ENCODE measurements around the gene FOXO6.

Gene FOXO6

DNA sequence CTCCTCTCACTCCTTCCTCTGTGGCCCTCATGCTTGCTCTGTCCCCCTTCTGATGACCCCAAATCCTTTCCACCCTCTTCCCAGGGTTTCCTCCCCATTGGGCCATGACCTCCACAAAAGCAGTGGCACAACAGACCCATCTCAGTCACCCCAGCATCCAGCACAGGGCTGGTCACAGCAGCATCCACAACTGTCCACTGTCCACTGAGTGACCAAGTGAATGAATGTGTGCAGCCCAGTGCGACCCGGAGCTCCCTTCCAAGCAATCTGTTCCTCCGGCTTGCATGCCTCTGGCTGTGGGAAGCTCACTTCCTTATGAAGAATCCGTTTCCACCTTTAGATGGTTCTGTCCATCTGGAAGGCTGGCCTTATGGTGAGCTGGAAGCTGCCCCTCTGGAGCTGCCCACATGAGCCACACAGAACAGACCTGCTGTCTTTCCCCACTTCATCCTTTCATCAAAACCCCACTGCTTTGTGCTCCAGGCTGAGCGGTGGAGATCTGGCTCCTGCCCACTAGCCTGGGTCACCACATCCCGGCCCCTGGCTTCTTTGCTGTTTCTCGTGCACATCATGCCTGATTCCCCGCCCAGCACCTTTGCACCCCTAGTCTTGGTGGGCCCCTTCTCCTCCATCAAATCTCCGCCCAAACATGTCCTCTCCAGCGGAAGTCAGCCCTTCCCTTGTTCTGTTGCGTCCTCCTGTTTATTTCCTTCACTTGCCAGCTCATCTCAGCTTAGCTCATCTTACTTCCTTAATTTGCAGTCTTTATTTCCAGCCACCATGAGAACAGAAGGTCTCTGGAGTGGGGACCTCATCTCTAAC lies 66.9 kb downstream of the FOXO6 start:
- TF ChIP-seq EZH2phosphoT487 (IDR thresholded peaks at IDR 0.05; ENCODE audit: low read depth): no peak
- TF ChIP-seq, protein P1, sequence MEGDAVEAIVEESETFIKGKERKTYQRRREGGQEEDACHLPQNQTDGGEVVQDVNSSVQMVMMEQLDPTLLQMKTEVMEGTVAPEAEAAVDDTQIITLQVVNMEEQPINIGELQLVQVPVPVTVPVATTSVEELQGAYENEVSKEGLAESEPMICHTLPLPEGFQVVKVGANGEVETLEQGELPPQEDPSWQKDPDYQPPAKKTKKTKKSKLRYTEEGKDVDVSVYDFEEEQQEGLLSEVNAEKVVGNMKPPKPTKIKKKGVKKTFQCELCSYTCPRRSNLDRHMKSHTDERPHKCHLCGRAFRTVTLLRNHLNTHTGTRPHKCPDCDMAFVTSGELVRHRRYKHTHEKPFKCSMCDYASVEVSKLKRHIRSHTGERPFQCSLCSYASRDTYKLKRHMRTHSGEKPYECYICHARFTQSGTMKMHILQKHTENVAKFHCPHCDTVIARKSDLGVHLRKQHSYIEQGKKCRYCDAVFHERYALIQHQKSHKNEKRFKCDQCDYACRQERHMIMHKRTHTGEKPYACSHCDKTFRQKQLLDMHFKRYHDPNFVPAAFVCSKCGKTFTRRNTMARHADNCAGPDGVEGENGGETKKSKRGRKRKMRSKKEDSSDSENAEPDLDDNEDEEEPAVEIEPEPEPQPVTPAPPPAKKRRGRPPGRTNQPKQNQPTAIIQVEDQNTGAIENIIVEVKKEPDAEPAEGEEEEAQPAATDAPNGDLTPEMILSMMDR (IDR thresholded peaks at IDR 0.05; ENCODE audit: low read depth, low read length): no peak
- no peaks in the 10 kb centered on the region for H4K20me1 ChIP-seq (ENCODE audit: insufficient read depth, low read length)
- H3K36me3 ChIP-seq (replicated peaks; ENCODE audit: low read depth, low read length): no peaks in the 10 kb centered on the region
- H3K9ac ChIP-seq (ENCODE audit: low read length): no peak overlapping the region
- H3K9me3 ChIP-seq (ENCODE audit: insufficient read depth, low read length): no peaks in the 10 kb centered on the region
- H3K4me1 ChIP-seq (ENCODE audit: low read length): no peaks in the 10 kb centered on the region
- no peak overlapping the region for H2AFZ ChIP-seq (ENCODE audit: low read depth, low read length)
- no peaks in the 10 kb centered on the region for H3K79me2 ChIP-seq (ENCODE audit: low read length)
- H3K4me2 ChIP-seq (ENCODE audit: low read length): no peak overlapping the region
- H3K27me3 ChIP-seq (ENCODE audit: low read depth, low read length): no peaks in the 10 kb centered on the region
- no peak overlapping the region for H3K27ac ChIP-seq (ENCODE audit: low read length)
- no peak overlapping the region for H3K4me3 ChIP-seq (ENCODE audit: low read length)

GRCh38 chr1:41428738-41429640 lies 67.8 kb downstream of the FOXO6 start:
- Histone ChIP-seq H3K4me1 (ENCODE audit: low read length) (no peaks in the 10 kb centered on the region), H2AFZ (ENCODE audit: low read depth, low read length) (no peak overlapping the region), H3K4me2 (ENCODE audit: low read length) (no peak overlapping the region), H3K36me3 (replicated peaks; ENCODE audit: low read depth, low read length) (no peaks in the 10 kb centered on the region), H3K27me3 (ENCODE audit: low read depth, low read length) (no peaks in the 10 kb centered on the region), H3K9ac (ENCODE audit: low read length) (no peak overlapping the region), H3K27ac (ENCODE audit: low read length) (no peak overlapping the region), H4K20me1 (ENCODE audit: insufficient read depth, low read length) (no peaks in the 10 kb centered on the region), H3K4me3 (ENCODE audit: low read length) (no peak overlapping the region), H3K9me3 (ENCODE audit: insufficient read depth, low read length) (no peaks in the 10 kb centered on the region), H3K79me2 (ENCODE audit: low read length) (no peaks in the 10 kb centered on the region)
- TF ChIP-seq EZH2phosphoT487 (IDR thresholded peaks at IDR 0.05; ENCODE audit: low read depth): no peak
- TF ChIP-seq, protein P1 (IDR thresholded peaks at IDR 0.05; ENCODE audit: low read depth, low read length): no peak

- Histone ChIP-seq H4K20me1 (ENCODE audit: insufficient read depth, low read length) (no peaks in the 10 kb centered on the region), H3K4me2 (ENCODE audit: low read length) (no peak overlapping the region), H3K4me1 (ENCODE audit: low read length) (no peaks in the 10 kb centered on the region), H3K9me3 (ENCODE audit: insufficient read depth, low read length) (no peaks in the 10 kb centered on the region), H3K4me3 (ENCODE audit: low read length) (no peak overlapping the region), H3K36me3 (replicated peaks; ENCODE audit: low read depth, low read length) (no peaks in the 10 kb centered on the region), H2AFZ (ENCODE audit: low read depth, low read length) (no peak overlapping the region), H3K9ac (ENCODE audit: low read length) (no peak overlapping the region), H3K79me2 (ENCODE audit: low read length) (no peaks in the 10 kb centered on the region), H3K27me3 (ENCODE audit: low read depth, low read length) (0 out of 2 replicates have a peak, but pooled peaks cover 4% of the 10 kb centered on the region), H3K27ac (ENCODE audit: low read length) (no peak overlapping the region)
- no peak for TF ChIP-seq EZH2phosphoT487 (IDR thresholded peaks at IDR 0.05; ENCODE audit: low read depth)
- TF ChIP-seq, protein P1 (IDR thresholded peaks at IDR 0.05; ENCODE audit: low read depth, low read length): no peak
Observed at GRCh38 chr1:41429641-41430035, 68.4 kb downstream of the FOXO6 start.

- no peak overlapping the region for H3K27ac ChIP-seq (ENCODE audit: low read length)
- no peak overlapping the region for H2AFZ ChIP-seq (ENCODE audit: low read depth, low read length)
- H3K36me3 ChIP-seq (replicated peaks; ENCODE audit: low read depth, low read length): no peaks in the 10 kb centered on the region
- no peaks in the 10 kb centered on the region for H4K20me1 ChIP-seq (ENCODE audit: insufficient read depth, low read length)
- H3K4me2 ChIP-seq (ENCODE audit: low read length): no peak overlapping the region
- TF ChIP-seq EZH2phosphoT487 (IDR thresholded peaks at IDR 0.05; ENCODE audit: low read depth): no peak
- TF ChIP-seq, protein P1 (IDR thresholded peaks at IDR 0.05; ENCODE audit: low read depth, low read length): no peak
- H3K9ac ChIP-seq (ENCODE audit: low read length): no peak overlapping the region
- no peaks in the 10 kb centered on the region for H3K9me3 ChIP-seq (ENCODE audit: insufficient read depth, low read length)
- 0 out of 2 replicates have a peak, but pooled peaks cover 8% of the 10 kb centered on the region for H3K27me3 ChIP-seq (ENCODE audit: low read depth, low read length)
- H3K79me2 ChIP-seq (ENCODE audit: low read length): no peaks in the 10 kb centered on the region
- H3K4me3 ChIP-seq (ENCODE audit: low read length): no peak overlapping the region
- no peaks in the 10 kb centered on the region for H3K4me1 ChIP-seq (ENCODE audit: low read length)
Observed at GRCh38 chr1:41430069-41430468, 68.8 kb downstream of the FOXO6 start.
